Trophoblast cell (in vitro differentiated cells and primary cell): ENCODE measurements around the gene CLEC2D.
A peak's percentile ranks its signal among the peaks of the same experiment; 100 is the strongest.
"Not testable (repeated sequence)": the region's sequence is repeated elsewhere in the genome, so short reads cannot be mapped to it uniquely, and the experiment has no call there.

ENCODE experiments used
- DNase-seq, 2 donors: peaks; one replicate each; pipeline ENCODE4 v3.0.0-alpha.2; 2016
- H2AFZ ChIP-seq: 2 replicates; pipeline ENCODE4 v1.6.1; 2013; ENCODE audit warnings: low read length, moderate library complexity, mild to moderate bottlenecking; ENCODE audit not compliant: insufficient read depth, poor library complexity
- H2AK5ac ChIP-seq: 2 replicates; pipeline ENCODE4 v1.6.1; 2013; ENCODE audit warnings: mild to moderate bottlenecking, low read length
- H2BK120ac ChIP-seq: 2 replicates; pipeline ENCODE4 v1.6.1; 2013; ENCODE audit warnings: low read length, mild to moderate bottlenecking, moderate library complexity; ENCODE audit not compliant: insufficient read depth, poor library complexity
- H2BK12ac ChIP-seq: 2 replicates; pipeline ENCODE4 v1.6.1; 2013; ENCODE audit warnings: mild to moderate bottlenecking, low read length, moderate library complexity
- H2BK5ac ChIP-seq: 2 replicates; pipeline ENCODE4 v1.6.1; 2013; ENCODE audit warnings: low read length, low read depth, moderate library complexity, mild to moderate bottlenecking; ENCODE audit not compliant: poor library complexity
- H3K14ac ChIP-seq: 2 replicates; pipeline ENCODE4 v1.6.1; 2013; ENCODE audit warnings: mild to moderate bottlenecking, low read length
- H3K18ac ChIP-seq: 2 replicates; pipeline ENCODE4 v1.6.1; 2013; ENCODE audit warnings: mild to moderate bottlenecking, low read length
- H3K23ac ChIP-seq: 2 replicates; pipeline ENCODE4 v1.6.1; 2013; ENCODE audit warnings: low read length
- H3K27ac ChIP-seq: 2 replicates; pipeline ENCODE4 v1.5.1; 2013; ENCODE audit warnings: low read depth, mild to moderate bottlenecking, inconsistent platforms, low read length, moderate library complexity
- H3K27me3 ChIP-seq: 2 replicates; pipeline ENCODE4 v1.6.1; 2013; ENCODE audit warnings: inconsistent platforms, mild to moderate bottlenecking, low read length, moderate library complexity; ENCODE audit not compliant: insufficient read depth
- H3K36me3 ChIP-seq, 2 experiments: 1 replicate in 1 of 2; 2 replicates in 1 of 2; pipeline ENCODE4 v1.6.1; 2013; ENCODE audit warnings: low read length in 2 of 2, mild to moderate bottlenecking in 2 of 2, moderate library complexity in 1 of 2; ENCODE audit not compliant: insufficient read depth in 2 of 2, control insufficient read depth in 1 of 2
- H3K4ac ChIP-seq: 2 replicates; pipeline ENCODE4 v1.6.1; 2013; ENCODE audit warnings: low read depth, mild to moderate bottlenecking, low read length, moderate library complexity
- H3K4me1 ChIP-seq, 2 experiments: 1 replicate in 1 of 2; 2 replicates in 1 of 2; pipeline ENCODE4 v1.6.1; 2013; ENCODE audit warnings: low read length in 2 of 2, mild to moderate bottlenecking in 2 of 2, moderate library complexity in 1 of 2; ENCODE audit not compliant: insufficient read depth in 2 of 2, control insufficient read depth in 1 of 2
- H3K4me2 ChIP-seq: 2 replicates; pipeline ENCODE4 v1.6.1; 2013; ENCODE audit warnings: inconsistent platforms, mild to moderate bottlenecking, low read length, moderate library complexity
- H3K4me3 ChIP-seq: 2 replicates; pipeline ENCODE4 v1.5.1; 2013; ENCODE audit warnings: mild to moderate bottlenecking, low read depth, low read length, inconsistent platforms
- H3K79me1 ChIP-seq: one replicate; pipeline ENCODE4 v1.6.1; 2013; ENCODE audit warnings: low read length
- H3K79me2 ChIP-seq: 2 replicates; pipeline ENCODE4 v1.6.1; 2013; ENCODE audit warnings: low read length, mild to moderate bottlenecking; ENCODE audit not compliant: control insufficient read depth, insufficient read depth, poor library complexity
- H3K9ac ChIP-seq: 2 replicates; pipeline ENCODE4 v1.6.1; 2013; ENCODE audit warnings: mild to moderate bottlenecking, low read length
- H3K9me3 ChIP-seq: 2 replicates; pipeline ENCODE4 v1.6.1; 2013; ENCODE audit warnings: low read depth, mild to moderate bottlenecking, control low read depth, inconsistent platforms, low read length; ENCODE audit not compliant: insufficient read depth
- H4K12ac ChIP-seq: 2 replicates; pipeline ENCODE4 v1.6.1; 2013; ENCODE audit warnings: low read depth, mild to moderate bottlenecking, low read length, moderate library complexity
- H4K8ac ChIP-seq: 2 replicates; pipeline ENCODE4 v1.6.1; 2013; ENCODE audit warnings: low read depth, mild to moderate bottlenecking, low read length, moderate library complexity
- H4K91ac ChIP-seq: one replicate; pipeline ENCODE4 v1.6.1; 2013; ENCODE audit warnings: low read depth, mild to moderate bottlenecking, low read length, moderate library complexity
- WGBS: extraction: QIAGEN DNeasy Blood & Tissue Kit; methylation state at CpG from one replicate; pipeline ENCODE4 v1.1.7; 2013; ENCODE audit warnings: missing lambda C conversion rate; ENCODE audit not compliant: insufficient read length, insufficient coverage; ENCODE audit errors: extremely low coverage; 5-methylcytosine and 5-hydroxymethylcytosine counted together

CLEC2D gene

DNA sequence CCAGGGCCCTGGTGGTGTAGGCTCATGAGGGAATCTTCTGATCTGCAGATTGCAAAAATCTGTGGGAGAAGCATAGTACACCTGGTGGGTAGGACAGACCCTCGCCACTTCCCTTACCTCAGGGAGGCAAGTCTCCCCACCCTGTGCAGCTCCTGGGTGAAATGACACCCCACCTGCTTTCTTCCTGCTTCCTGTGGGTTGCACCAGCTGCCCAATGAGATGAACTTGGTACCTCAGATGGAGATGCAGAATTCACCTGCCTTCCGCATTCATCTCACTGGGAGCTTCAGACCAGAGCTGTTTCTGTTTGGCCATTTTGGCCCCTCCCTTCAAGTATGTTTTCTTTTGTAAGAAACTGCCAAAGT, 4.7 kb downstream of the CLEC2D start:
- Histone ChIP-seq H3K4me3 (no peak overlapping the region), H4K91ac (peak overlapping the region; percentile 67), H3K4ac (peak overlapping the region; percentile 28), H4K12ac (no peak overlapping the region), H3K4me2 (no peak overlapping the region), H3K9ac (no peak overlapping the region), H2BK5ac (peak overlapping the region; percentile 18), H3K23ac (no peak overlapping the region), H3K79me1 (peaks cover 13% of the 10 kb centered on the region), H3K18ac (peak overlapping the region; percentile 20), H3K79me2 (no peaks in the 10 kb centered on the region), H3K27me3 (no peaks in the 10 kb centered on the region), H2AK5ac (no peak overlapping the region), H3K14ac (peak overlapping the region; percentile 67), H2BK120ac (peak overlapping the region; percentile 67), H3K36me3 (no peaks in the 10 kb centered on the region), H3K27ac (peak overlapping the region; percentile 84), H3K4me1 (peaks cover 11 to 16% of the 10 kb centered on the region in 2 experiments), H3K9me3 (no peaks in the 10 kb centered on the region), H4K8ac (peak overlapping the region; percentile 31), H2AFZ (peak overlapping the region; percentile 12), H2BK12ac (peak overlapping the region; percentile 52)
- no CpG with 5 or more reads among the region's 2 CpGs for WGBS
- no peak for DNase-seq

DNA sequence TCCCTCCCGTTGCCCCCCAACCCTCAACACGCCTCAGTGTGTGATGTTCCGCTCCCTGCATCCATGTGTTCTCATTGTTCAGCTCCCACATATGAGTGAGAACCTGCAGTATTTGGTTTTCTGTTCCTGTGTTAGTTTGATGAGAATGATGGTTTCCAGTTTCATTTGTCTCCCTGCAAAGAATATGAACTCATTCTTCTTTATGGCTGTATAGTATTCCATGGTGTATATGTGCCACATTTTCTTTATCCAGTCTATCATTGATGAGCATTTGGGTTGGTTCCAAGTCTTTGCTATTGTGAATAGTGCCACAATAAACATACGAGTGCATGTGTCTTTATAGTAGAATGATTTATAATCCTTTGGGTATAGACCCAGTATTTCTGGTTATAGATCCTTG, 13.0 kb downstream of the CLEC2D start:
- not testable (repeated sequence) for H3K4me2 ChIP-seq, H3K9me3 ChIP-seq, H3K27me3 ChIP-seq, H2AK5ac ChIP-seq, H3K18ac ChIP-seq, H3K23ac ChIP-seq, DNase-seq, H2BK5ac ChIP-seq, H3K14ac ChIP-seq, H3K27ac ChIP-seq, H3K4me1 ChIP-seq, H3K79me2 ChIP-seq, H4K8ac ChIP-seq, H2BK120ac ChIP-seq, H3K36me3 ChIP-seq, H3K79me1 ChIP-seq, H4K91ac ChIP-seq, H4K12ac ChIP-seq, H3K9ac ChIP-seq, H2BK12ac ChIP-seq, H3K4me3 ChIP-seq, H2AFZ ChIP-seq, H3K4ac ChIP-seq
- WGBS: no CpG with 5 or more reads among the region's 4 CpGs

DNA sequence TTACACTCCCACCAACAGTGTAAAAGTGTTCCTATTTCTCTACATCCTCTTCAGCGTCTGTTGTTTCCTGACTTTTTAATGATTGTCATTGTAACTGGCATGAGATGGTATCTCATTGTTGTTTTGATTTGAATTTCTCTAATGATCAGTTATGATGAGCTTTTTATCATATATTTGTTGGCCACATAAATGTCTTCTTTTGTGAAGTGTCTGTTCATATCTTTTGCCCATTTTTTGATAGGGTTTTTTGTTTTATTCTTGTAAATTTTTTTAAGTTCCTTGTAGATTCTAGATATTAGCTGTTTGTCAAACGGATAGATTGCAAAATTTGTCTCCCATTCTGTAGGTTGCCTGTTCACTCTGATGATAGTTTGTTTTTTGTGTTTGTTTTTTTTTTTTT, 13.4 kb downstream of the CLEC2D start:
- not testable (repeated sequence) for H4K12ac ChIP-seq, H2AFZ ChIP-seq, H3K4me3 ChIP-seq, H2BK120ac ChIP-seq, H3K18ac ChIP-seq, H2AK5ac ChIP-seq, H3K4me1 ChIP-seq, H3K79me2 ChIP-seq, H4K8ac ChIP-seq, DNase-seq, H3K4me2 ChIP-seq, H3K23ac ChIP-seq, H3K79me1 ChIP-seq, H3K9ac ChIP-seq, H3K14ac ChIP-seq, H3K9me3 ChIP-seq, H2BK12ac ChIP-seq, H2BK5ac ChIP-seq, H3K27me3 ChIP-seq, H4K91ac ChIP-seq, H3K36me3 ChIP-seq, H3K4ac ChIP-seq, H3K27ac ChIP-seq
- no CpG with 5 or more reads among the region's 2 CpGs for WGBS

DNA sequence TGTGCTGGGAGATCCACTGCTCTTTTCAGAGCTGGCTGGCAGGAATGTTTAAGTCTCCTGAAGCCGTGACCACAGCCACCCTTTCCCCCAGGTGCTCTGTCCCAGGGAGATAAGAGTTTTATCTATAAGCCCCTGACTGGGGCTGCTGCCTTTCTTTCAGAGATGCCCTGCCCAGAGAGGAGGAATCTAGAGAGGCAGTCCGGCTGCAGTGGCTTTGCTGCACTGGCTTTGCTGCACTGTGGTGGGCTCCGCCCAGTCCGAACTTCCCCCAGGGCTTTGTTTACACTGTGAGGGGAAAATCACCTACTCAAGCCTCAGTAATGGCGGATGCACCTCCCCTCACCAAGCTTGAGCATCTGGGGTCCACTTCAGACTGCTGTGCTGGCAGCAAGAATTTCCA, 15.9 kb downstream of the CLEC2D start:
- not testable (repeated sequence) for H3K18ac ChIP-seq, H3K4ac ChIP-seq, H3K79me1 ChIP-seq, H3K9me3 ChIP-seq, H3K14ac ChIP-seq, H4K12ac ChIP-seq, H2AFZ ChIP-seq, H4K91ac ChIP-seq, H3K27ac ChIP-seq, H3K4me2 ChIP-seq, H3K79me2 ChIP-seq, H3K36me3 ChIP-seq, H3K4me3 ChIP-seq, DNase-seq, H3K27me3 ChIP-seq, H4K8ac ChIP-seq, H2AK5ac ChIP-seq, H3K9ac ChIP-seq, H2BK5ac ChIP-seq, H2BK120ac ChIP-seq, H3K4me1 ChIP-seq, H3K23ac ChIP-seq, H2BK12ac ChIP-seq
- no CpG with 5 or more reads among the region's 5 CpGs for WGBS
